Fibroblast of lung (primary cell): ENCODE measurements around the gene TSPAN19. TPM values are rescaled to one million over a fixed set of nuclear protein-coding genes. Genes with fewer than 3 reads are reported as not detected.

Source experiments
- DNase-seq, 2 donors: peaks; one replicate each; pipeline versions ENCODE4 v3.0.0 to v3.0.0-alpha.2; 2010; ENCODE audit warnings: low read depth in 2 of 2
- H2AFZ ChIP-seq: 2 replicates; pipeline ENCODE4 v1.5.1; 2012; ENCODE audit warnings: low read length, control low read depth, inconsistent platforms
- H3K27ac ChIP-seq: 2 replicates; pipeline ENCODE4 v1.5.1; 2011; ENCODE audit warnings: low read length, control low read depth; ENCODE audit not compliant: insufficient read depth
- H3K27me3 ChIP-seq: 2 replicates; pipeline ENCODE4 v1.5.1; 2011; ENCODE audit warnings: mild to moderate bottlenecking, low read length; ENCODE audit not compliant: control insufficient read depth, insufficient read depth
- H3K36me3 ChIP-seq: 2 replicates; pipeline ENCODE4 v1.5.1; 2011; ENCODE audit warnings: low read length; ENCODE audit not compliant: control insufficient read depth, insufficient read depth
- H3K4me1 ChIP-seq: 2 replicates; pipeline ENCODE4 v1.5.1; 2011; ENCODE audit warnings: low read length; ENCODE audit not compliant: control insufficient read depth, insufficient read depth; ENCODE audit errors: extremely low read depth
- H3K4me2 ChIP-seq: 2 replicates; pipeline ENCODE4 v1.5.1; 2011; ENCODE audit warnings: low read length, control low read depth; ENCODE audit not compliant: insufficient read depth; ENCODE audit errors: extremely low read depth
- H3K4me3 ChIP-seq, 4 experiments: fragments of 200-600 bp in 1 of 4; sonication (generic) in 1 of 4; replicated peaks in 1 of 4; 2 replicates each; pipeline ENCODE4 v1.5.1; 2011 to 2016; ENCODE audit warnings: low read length in 4 of 4, low read depth in 3 of 4, mild to moderate bottlenecking in 3 of 4, control low read depth in 2 of 4, inconsistent platforms in 1 of 4, mixed read lengths in 1 of 4; ENCODE audit not compliant: insufficient read depth in 1 of 4; ENCODE audit errors: control extremely low read depth in 1 of 4
- H3K79me2 ChIP-seq: 2 replicates; pipeline ENCODE4 v1.5.1; 2012; ENCODE audit warnings: mild to moderate bottlenecking, low read length, inconsistent platforms; ENCODE audit not compliant: control insufficient read depth, insufficient read depth
- H3K9ac ChIP-seq: 2 replicates; pipeline ENCODE4 v1.5.1; 2011; ENCODE audit warnings: mild to moderate bottlenecking, low read length, control low read depth; ENCODE audit not compliant: insufficient read depth
- H3K9me3 ChIP-seq: 2 replicates; pipeline ENCODE4 v1.5.1; 2012; ENCODE audit warnings: low read depth, low read length; ENCODE audit not compliant: control insufficient read depth, insufficient read depth
- H4K20me1 ChIP-seq: 2 replicates; pipeline ENCODE4 v1.5.1; 2011; ENCODE audit warnings: low read length; ENCODE audit not compliant: control insufficient read depth, insufficient read depth; ENCODE audit errors: extremely low read depth
- CTCF ChIP-seq, 2 donors: IDR thresholded peaks in 1 of 2; conservative IDR thresholded peaks in 1 of 2; 1 replicate in 1 of 2; 2 replicates in 1 of 2; pipeline ENCODE4 v1.5.1; 2011 to 2012; ENCODE audit warnings: low read length in 2 of 2, control low read depth in 1 of 2, inconsistent platforms in 1 of 2, low read depth in 1 of 2, mild to moderate bottlenecking in 1 of 2
- EZH2 ChIP-seq: IDR thresholded peaks from 2 replicates; pipeline ENCODE4 v1.5.1; 2012; ENCODE audit warnings: low read length, control low read depth, mild to moderate bottlenecking; ENCODE audit errors: missing control alignments
- polyA plus RNA-seq, 2 donors: library from polyadenylated mRNA; depleted of rRNA in 1 of 2; stranded (reverse) in 1 of 2; unstranded in 1 of 2; fragments of >200 nt; gene quantifications; 2 replicates each; pipeline ENCODE4 v1.2.1, GENCODE V29; 2011 to 2012; ENCODE audit warnings: missing spikeins in 1 of 2
- total RNA-seq: library from RNA; depleted of rRNA; stranded (reverse); fragments of >200 nt; gene quantifications from 2 replicates; pipeline ENCODE4 v1.2.1, GENCODE V29; 2014

Gene TSPAN19
- total and polyA plus RNA-seq, 2 donors (not counting 1 experiment from before 2014, with no cell fraction given), result not detected

DNA sequence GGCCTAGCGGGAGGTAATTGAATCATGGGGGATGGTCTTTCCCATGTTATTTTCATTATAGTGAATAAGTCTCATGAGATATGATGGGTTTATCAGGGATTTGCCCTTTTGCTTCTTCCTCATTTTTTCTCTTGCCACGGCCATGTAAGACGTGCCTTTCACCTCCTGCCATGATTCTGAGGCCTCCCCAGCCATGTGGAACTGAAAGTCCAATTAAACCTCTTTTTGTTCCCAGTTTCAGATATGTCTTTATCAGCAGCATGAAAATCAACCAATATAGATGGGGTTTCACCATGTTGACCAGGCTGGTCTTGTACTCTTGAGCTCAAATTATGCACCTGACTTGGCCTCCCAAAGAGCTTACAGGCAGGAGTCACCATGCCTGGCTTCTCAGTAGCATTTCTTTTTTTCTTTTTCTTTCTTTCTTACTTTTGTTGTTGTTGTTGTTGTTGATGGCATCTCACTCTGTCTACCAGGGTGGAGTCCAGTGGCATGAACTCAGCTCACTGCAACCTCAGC, 33.2 kb downstream of the TSPAN19 start:
- no peaks in the 10 kb centered on the region for H4K20me1 ChIP-seq

GRCh38 chr12:85000729-85001128, 35.3 kb downstream of the TSPAN19 start:
- TF ChIP-seq CTCF (conservative IDR thresholded peaks at IDR 0.05 in 1 of 2, IDR thresholded peaks at IDR 0.05 in 1 of 2; ENCODE audit: low read depth in 1 of 2, low read length in 2 of 2) (no peak), EZH2 (no peak)
- DNase-seq, result no peak
- no peaks in the 10 kb centered on the region for H3K4me1 ChIP-seq
- H3K4me3 ChIP-seq, result no peak overlapping the region
- H3K36me3 ChIP-seq, result no peaks in the 10 kb centered on the region
- H3K9me3 ChIP-seq, result no peaks in the 10 kb centered on the region
- H3K79me2 ChIP-seq, result no peaks in the 10 kb centered on the region
- no peak overlapping the region for H3K9ac ChIP-seq
- H3K27me3 ChIP-seq, result no peaks in the 10 kb centered on the region
- H3K4me2 ChIP-seq, result no peak overlapping the region
- H3K27ac ChIP-seq, result no peak overlapping the region
- H4K20me1 ChIP-seq, result no peaks in the 10 kb centered on the region
- H2AFZ ChIP-seq, result no peak overlapping the region

More for the DNA sequence above, 33.2 kb downstream of the TSPAN19 start:
- Histone ChIP-seq H3K4me3 (no peak overlapping the region), H3K36me3 (no peaks in the 10 kb centered on the region), H3K4me1 (no peaks in the 10 kb centered on the region), H3K9ac (no peak overlapping the region), H3K27me3 (no peaks in the 10 kb centered on the region), H2AFZ (no peak overlapping the region), H3K79me2 (no peaks in the 10 kb centered on the region), H3K4me2 (no peak overlapping the region), H3K27ac (no peak overlapping the region), H3K9me3 (no peaks in the 10 kb centered on the region)
- DNase-seq, result no peak
- no peak for TF ChIP-seq CTCF (conservative IDR thresholded peaks at IDR 0.05 in 1 of 2, IDR thresholded peaks at IDR 0.05 in 1 of 2; ENCODE audit: low read depth in 1 of 2, low read length in 2 of 2)
- TF ChIP-seq EZH2, result no peak

GRCh38 chr12:84998341-84998740, 37.7 kb downstream of the TSPAN19 start:
- H4K20me1 ChIP-seq, result no peaks in the 10 kb centered on the region
- no peak for DNase-seq
- no peak for TF ChIP-seq EZH2
- TF ChIP-seq CTCF (conservative IDR thresholded peaks at IDR 0.05 in 1 of 2, IDR thresholded peaks at IDR 0.05 in 1 of 2; ENCODE audit: low read depth in 1 of 2, low read length in 2 of 2), result no peak
- no peaks in the 10 kb centered on the region for H3K9me3 ChIP-seq
- H3K27ac ChIP-seq, result no peak overlapping the region
- no peaks in the 10 kb centered on the region for H3K4me1 ChIP-seq
- no peak overlapping the region for H2AFZ ChIP-seq
- H3K9ac ChIP-seq, result no peak overlapping the region
- no peaks in the 10 kb centered on the region for H3K79me2 ChIP-seq
- no peak overlapping the region for H3K4me2 ChIP-seq
- no peak overlapping the region for H3K4me3 ChIP-seq
- no peaks in the 10 kb centered on the region for H3K36me3 ChIP-seq
- H3K27me3 ChIP-seq, result no peaks in the 10 kb centered on the region
